Vagina (tissue), 2 donors: ENCODE measurements around the gene CELA3A. TPM values are rescaled to one million over a fixed set of nuclear protein-coding genes. Genes with fewer than 3 reads are reported as not detected.

Experiments used
- DNase-seq, 2 donors: peaks; one replicate each; pipeline ENCODE4 v3.0.0-alpha.2; 2017; ENCODE audit errors: extremely low spot score in 2 of 2
- H3K27ac ChIP-seq: fragments of 200-600 bp; sonication (generic); one replicate; pipeline ENCODE4 v1.5.1; 2019
- H3K27me3 ChIP-seq: fragments of 200-600 bp; sonication (generic); one replicate; pipeline ENCODE4 v1.5.1; 2019
- H3K36me3 ChIP-seq, 2 donors: fragments of 200-600 bp; sonication (generic); one replicate each; pipeline ENCODE4 v1.5.1; 2017 to 2019
- H3K4me1 ChIP-seq: fragments of 200-600 bp; sonication (generic); one replicate; pipeline ENCODE4 v1.5.1; 2019
- H3K4me3 ChIP-seq, 2 donors: fragments of 200-600 bp; sonication (generic); 1 replicate in 1 of 2; 2 replicates in 1 of 2; pipeline ENCODE4 v1.5.1; 2016 to 2019
- H3K9me3 ChIP-seq: fragments of 200-600 bp; sonication (generic); one replicate; pipeline ENCODE4 v1.5.1; 2019
- CTCF ChIP-seq, 3 experiments: fragments of 450-650 bp in 2 of 3; fragments of 200-600 bp in 1 of 3; sonication (generic) in 1 of 3; IDR thresholded peaks; one replicate each; pipeline ENCODE4 v1.5.1; 2017 to 2019; ENCODE audit warnings: antibody characterized with exemption in 3 of 3, mild to moderate bottlenecking in 2 of 3, moderate library complexity in 2 of 3
- POLR2A ChIP-seq, 2 donors: fragments of 450-650 bp; IDR thresholded peaks; one replicate each; pipeline ENCODE4 v1.6.1; 2017; ENCODE audit warnings: antibody characterized with exemption in 2 of 2, mild to moderate bottlenecking in 2 of 2, moderate library complexity in 2 of 2
- POLR2AphosphoS5 ChIP-seq, 2 donors: sonication (generic); formaldehyde crosslinking; IDR thresholded peaks; one replicate each; pipeline ENCODE4 v1.9.0; 2017; ENCODE audit warnings: antibody characterized with exemption in 2 of 2, mild to moderate bottlenecking in 2 of 2, low read depth in 1 of 2; ENCODE audit not compliant: insufficient read depth in 1 of 2
- intact Hi-C: fragments of 100-400 bp; cut with DNase I; formaldehyde crosslinking; loops from one replicate; pipeline ENCODE4 v1.15.1; 2023
- total RNA-seq: library from RNA; depleted of rRNA; stranded (reverse); fragments of >200 nt; gene quantifications from one replicate; pipeline ENCODE4 v1.2.3, GENCODE V29; 2016

Gene CELA3A
- total RNA-seq, 1 donor from 2014 or later, result not detected

- no peaks in the 10 kb centered on the region for H3K27me3 ChIP-seq
- intact Hi-C loops, result no loop called here
- H3K4me1 ChIP-seq, result peaks cover 27% of the 10 kb centered on the region
- no peak for DNase-seq
- TF ChIP-seq CTCF (IDR thresholded peaks at IDR 0.05) (no peak), POLR2A (IDR thresholded peaks at IDR 0.05) (no peak), POLR2AphosphoS5 (IDR thresholded peaks at IDR 0.05; ENCODE audit: insufficient read depth in 1 of 2, low read depth in 1 of 2) (peak in 1 of 2 donors; percentile 76)
- no peaks in the 10 kb centered on the region for H3K36me3 ChIP-seq
- peak overlapping the region; percentile 60 for H3K27ac ChIP-seq
- H3K4me3 ChIP-seq, result no peak overlapping the region
- no peaks in the 10 kb centered on the region for H3K9me3 ChIP-seq
These were observed 41.8 kb downstream of the CELA3A start for GRCh38 chr1:22043198-22043769.

- Histone ChIP-seq H3K27me3 (no peaks in the 10 kb centered on the region), H3K4me1 (peaks cover 22% of the 10 kb centered on the region), H3K27ac (no peak overlapping the region), H3K36me3 (no peaks in the 10 kb centered on the region), H3K9me3 (no peaks in the 10 kb centered on the region), H3K4me3 (no peak overlapping the region)
- intact Hi-C loops, result no loop called here
- no peak for DNase-seq
- TF ChIP-seq CTCF (IDR thresholded peaks at IDR 0.05) (no peak), POLR2A (IDR thresholded peaks at IDR 0.05) (no peak), POLR2AphosphoS5 (IDR thresholded peaks at IDR 0.05; ENCODE audit: insufficient read depth in 1 of 2, low read depth in 1 of 2) (no peak)
These were observed 43.4 kb downstream of the CELA3A start for GRCh38 chr1:22044690-22045420.

- intact Hi-C loops, result no loop called here
- no peak for TF ChIP-seq POLR2A (IDR thresholded peaks at IDR 0.05)
- no peak for TF ChIP-seq POLR2AphosphoS5 (IDR thresholded peaks at IDR 0.05; ENCODE audit: insufficient read depth in 1 of 2, low read depth in 1 of 2)
- no peak overlapping the region for H3K4me3 ChIP-seq
- H3K9me3 ChIP-seq, result no peaks in the 10 kb centered on the region
- peaks cover 13% of the 10 kb centered on the region for H3K4me1 ChIP-seq
- no peak overlapping the region for H3K27ac ChIP-seq
- H3K36me3 ChIP-seq, result no peaks in the 10 kb centered on the region
- no peak for DNase-seq
- no peaks in the 10 kb centered on the region for H3K27me3 ChIP-seq
These were observed 44.3 kb downstream of the CELA3A start for GRCh38 chr1:22045604-22046228.

GRCh38 chr1:22048351-22049192, 47.1 kb downstream of the CELA3A start:
- Histone ChIP-seq H3K27ac (no peak overlapping the region), H3K4me3 (no peak overlapping the region)
- TF ChIP-seq POLR2A (IDR thresholded peaks at IDR 0.05), result no peak
- TF ChIP-seq CTCF (IDR thresholded peaks at IDR 0.05), result no peak
- TF ChIP-seq POLR2AphosphoS5 (IDR thresholded peaks at IDR 0.05; ENCODE audit: insufficient read depth in 1 of 2, low read depth in 1 of 2), result no peak

GRCh38 chr1:22050330-22050729, 48.9 kb downstream of the CELA3A start:
- TF ChIP-seq CTCF (IDR thresholded peaks at IDR 0.05) (no peak), POLR2A (IDR thresholded peaks at IDR 0.05) (no peak), POLR2AphosphoS5 (IDR thresholded peaks at IDR 0.05; ENCODE audit: insufficient read depth in 1 of 2, low read depth in 1 of 2) (no peak)
- H3K27me3 ChIP-seq, result no peaks in the 10 kb centered on the region
- H3K4me3 ChIP-seq, result no peak overlapping the region
- H3K4me1 ChIP-seq, result peaks cover 16% of the 10 kb centered on the region
- intact Hi-C loops, result no loop called here
- no peak overlapping the region for H3K27ac ChIP-seq
- H3K9me3 ChIP-seq, result no peaks in the 10 kb centered on the region
- no peak for DNase-seq
- H3K36me3 ChIP-seq, result no peaks in the 10 kb centered on the region

More at GRCh38 chr1:22048351-22049192, 47.1 kb downstream of the CELA3A start:
- H3K4me1 ChIP-seq, result peaks cover 10% of the 10 kb centered on the region
- intact Hi-C loops, result no loop called here
- no peaks in the 10 kb centered on the region for H3K36me3 ChIP-seq
- H3K9me3 ChIP-seq, result no peaks in the 10 kb centered on the region
- H3K27me3 ChIP-seq, result no peaks in the 10 kb centered on the region
- no peak for DNase-seq
